Activated naive CD8-positive, alpha-beta T cell (primary cell): ENCODE data around the gene MRPL54.

Experiments
- H3K27ac Mint-ChIP-seq: one replicate; pipeline ENCODE4 v1.8.0; 2021; ENCODE audit warnings: mixed read lengths
- H3K27me3 Mint-ChIP-seq: one replicate; pipeline ENCODE4 v1.8.0; 2021; ENCODE audit warnings: mixed read lengths
- H3K36me3 Mint-ChIP-seq: one replicate; pipeline ENCODE4 v1.8.0; 2021; ENCODE audit warnings: mixed read lengths
- H3K4me1 Mint-ChIP-seq: one replicate; pipeline ENCODE4 v1.8.0; 2021; ENCODE audit warnings: low read depth, mixed read lengths
- H3K4me3 Mint-ChIP-seq: one replicate; pipeline ENCODE4 v1.8.0; 2021; ENCODE audit warnings: mild to moderate bottlenecking, mixed read lengths
- H3K9me3 Mint-ChIP-seq: one replicate; pipeline ENCODE4 v1.8.0; 2021; ENCODE audit warnings: low read depth, mixed read lengths

MRPL54 gene

GRCh38 chr19:3733549-3734309, 28.8 kb upstream of the MRPL54 start:
- Mint-ChIP-seq H3K4me1 (peaks cover 3% of the 10 kb centered on the region), H3K4me3 (no peak overlapping the region), H3K27me3 (no peaks in the 10 kb centered on the region), H3K36me3 (peaks cover 7% of the 10 kb centered on the region), H3K9me3 (no peaks in the 10 kb centered on the region), H3K27ac (no peak overlapping the region)

- peaks cover 7% of the 10 kb centered on the region for H3K36me3 Mint-ChIP-seq
- H3K27ac Mint-ChIP-seq, result no peak overlapping the region
- H3K27me3 Mint-ChIP-seq, result no peaks in the 10 kb centered on the region
- H3K4me3 Mint-ChIP-seq, result no peak overlapping the region
- peaks cover 5% of the 10 kb centered on the region for H3K4me1 Mint-ChIP-seq
- H3K9me3 Mint-ChIP-seq, result no peaks in the 10 kb centered on the region
Measured at GRCh38 chr19:3734310-3734600, 28.2 kb upstream of the MRPL54 start.

GRCh38 chr19:3736106-3736724, 26.3 kb upstream of the MRPL54 start:
- peaks cover 7% of the 10 kb centered on the region for H3K36me3 Mint-ChIP-seq
- no peak overlapping the region for H3K27ac Mint-ChIP-seq
- H3K27me3 Mint-ChIP-seq, result no peaks in the 10 kb centered on the region
- peaks cover 11% of the 10 kb centered on the region for H3K4me1 Mint-ChIP-seq
- H3K4me3 Mint-ChIP-seq, result no peak overlapping the region
- no peaks in the 10 kb centered on the region for H3K9me3 Mint-ChIP-seq

- H3K36me3 Mint-ChIP-seq, result peaks cover 7% of the 10 kb centered on the region
- peak overlapping the region; percentile 16 for H3K27ac Mint-ChIP-seq
- no peak overlapping the region for H3K4me3 Mint-ChIP-seq
- peaks cover 11% of the 10 kb centered on the region for H3K4me1 Mint-ChIP-seq
- H3K27me3 Mint-ChIP-seq, result no peaks in the 10 kb centered on the region
- no peaks in the 10 kb centered on the region for H3K9me3 Mint-ChIP-seq
Measured at GRCh38 chr19:3737487-3738205, 24.8 kb upstream of the MRPL54 start.

GRCh38 chr19:3738477-3739220, 23.8 kb upstream of the MRPL54 start:
- H3K9me3 Mint-ChIP-seq, result no peaks in the 10 kb centered on the region
- no peaks in the 10 kb centered on the region for H3K27me3 Mint-ChIP-seq
- H3K27ac Mint-ChIP-seq, result no peak overlapping the region
- H3K36me3 Mint-ChIP-seq, result peaks cover 7% of the 10 kb centered on the region
- H3K4me3 Mint-ChIP-seq, result no peak overlapping the region
- H3K4me1 Mint-ChIP-seq, result peaks cover 11% of the 10 kb centered on the region

GRCh38 chr19:3740431-3740830, 22.1 kb upstream of the MRPL54 start:
- H3K27me3 Mint-ChIP-seq, result no peaks in the 10 kb centered on the region
- H3K4me1 Mint-ChIP-seq, result peaks cover 11% of the 10 kb centered on the region
- peaks cover 7% of the 10 kb centered on the region for H3K36me3 Mint-ChIP-seq
- H3K9me3 Mint-ChIP-seq, result no peaks in the 10 kb centered on the region
- no peak overlapping the region for H3K4me3 Mint-ChIP-seq
- no peak overlapping the region for H3K27ac Mint-ChIP-seq

- Mint-ChIP-seq H3K27me3 (no peaks in the 10 kb centered on the region), H3K4me3 (no peak overlapping the region), H3K4me1 (peaks cover 9% of the 10 kb centered on the region), H3K27ac (no peak overlapping the region), H3K9me3 (no peaks in the 10 kb centered on the region), H3K36me3 (no peaks in the 10 kb centered on the region)
Measured at GRCh38 chr19:3743486-3743885, 19.0 kb upstream of the MRPL54 start.

GRCh38 chr19:3745363-3746045, 17.0 kb upstream of the MRPL54 start:
- no peaks in the 10 kb centered on the region for H3K9me3 Mint-ChIP-seq
- no peaks in the 10 kb centered on the region for H3K27me3 Mint-ChIP-seq
- no peak overlapping the region for H3K4me3 Mint-ChIP-seq
- H3K27ac Mint-ChIP-seq, result no peak overlapping the region
- no peaks in the 10 kb centered on the region for H3K4me1 Mint-ChIP-seq
- peaks cover 5% of the 10 kb centered on the region for H3K36me3 Mint-ChIP-seq

GRCh38 chr19:3746371-3747056, 16.0 kb upstream of the MRPL54 start:
- Mint-ChIP-seq H3K4me1 (no peaks in the 10 kb centered on the region), H3K4me3 (no peak overlapping the region), H3K36me3 (peaks cover 7% of the 10 kb centered on the region), H3K27me3 (no peaks in the 10 kb centered on the region), H3K9me3 (no peaks in the 10 kb centered on the region), H3K27ac (no peak overlapping the region)

GRCh38 chr19:3748965-3749364, 13.5 kb upstream of the MRPL54 start:
- H3K4me1 Mint-ChIP-seq, result no peaks in the 10 kb centered on the region
- no peak overlapping the region for H3K4me3 Mint-ChIP-seq
- no peaks in the 10 kb centered on the region for H3K9me3 Mint-ChIP-seq
- H3K36me3 Mint-ChIP-seq, result peaks cover 7% of the 10 kb centered on the region
- no peak overlapping the region for H3K27ac Mint-ChIP-seq
- H3K27me3 Mint-ChIP-seq, result no peaks in the 10 kb centered on the region

- Mint-ChIP-seq H3K27me3 (no peaks in the 10 kb centered on the region), H3K9me3 (no peaks in the 10 kb centered on the region), H3K4me3 (no peak overlapping the region), H3K36me3 (peaks cover 7% of the 10 kb centered on the region), H3K27ac (no peak overlapping the region), H3K4me1 (peaks cover 5% of the 10 kb centered on the region)
Measured at GRCh38 chr19:3750211-3750610, 12.3 kb upstream of the MRPL54 start.

GRCh38 chr19:3751236-3751635, 11.2 kb upstream of the MRPL54 start:
- Mint-ChIP-seq H3K27me3 (no peaks in the 10 kb centered on the region), H3K36me3 (peaks cover 7% of the 10 kb centered on the region), H3K27ac (no peak overlapping the region), H3K4me3 (no peak overlapping the region), H3K9me3 (no peaks in the 10 kb centered on the region), H3K4me1 (peaks cover 12% of the 10 kb centered on the region)

GRCh38 chr19:3752492-3752891, 10.0 kb upstream of the MRPL54 start:
- Mint-ChIP-seq H3K27me3 (no peaks in the 10 kb centered on the region), H3K4me3 (no peak overlapping the region), H3K4me1 (peaks cover 17% of the 10 kb centered on the region), H3K27ac (no peak overlapping the region), H3K9me3 (no peaks in the 10 kb centered on the region), H3K36me3 (peaks cover 7% of the 10 kb centered on the region)
